Liver (tissue), 3 donors: ENCODE measurements around the gene TMEM119.

ENCODE experiments used
- GABPA ChIP-seq, 2 donors: IDR thresholded peaks in 1 of 2; conservative IDR thresholded peaks in 1 of 2; 2 replicates each; pipeline ENCODE4 v1.6.1; 2016; ENCODE audit warnings: antibody characterized with exemption in 2 of 2, mild to moderate bottlenecking in 1 of 2, moderate library complexity in 1 of 2
- JUND ChIP-seq, 2 donors: IDR thresholded peaks; 2 replicates each; pipeline ENCODE4 v1.6.1; 2016; ENCODE audit warnings: antibody characterized with exemption in 2 of 2
- RAD21 ChIP-seq, 2 donors: IDR thresholded peaks; 2 replicates each; pipeline ENCODE4 v1.6.1; 2016; ENCODE audit warnings: antibody characterized with exemption in 2 of 2, mild to moderate bottlenecking in 2 of 2
- RXRA ChIP-seq, 2 donors: IDR thresholded peaks; 2 replicates each; pipeline ENCODE4 v1.6.1; 2017 to 2018; ENCODE audit warnings: antibody characterized with exemption in 2 of 2, mild to moderate bottlenecking in 1 of 2
- SP1 ChIP-seq: IDR thresholded peaks from 2 replicates; pipeline ENCODE4 v1.6.1; 2018; ENCODE audit warnings: antibody characterized with exemption, mild to moderate bottlenecking
- TF ChIP-seq, protein P1 (sequence below): IDR thresholded peaks from 2 replicates; pipeline ENCODE4 v1.6.1; 2016; ENCODE audit warnings: antibody characterized with exemption, mild to moderate bottlenecking
- TF ChIP-seq, protein P2 (sequence below): fragments of 150-350 bp; IDR thresholded peaks from 2 replicates; pipeline ENCODE4 v1.5.1; 2017; ENCODE audit warnings: improper control_type of control experiment, low read depth, low read length; ENCODE audit not compliant: missing input control
- donor health status: healthy.
- donor health status: healthy.

DNA sequence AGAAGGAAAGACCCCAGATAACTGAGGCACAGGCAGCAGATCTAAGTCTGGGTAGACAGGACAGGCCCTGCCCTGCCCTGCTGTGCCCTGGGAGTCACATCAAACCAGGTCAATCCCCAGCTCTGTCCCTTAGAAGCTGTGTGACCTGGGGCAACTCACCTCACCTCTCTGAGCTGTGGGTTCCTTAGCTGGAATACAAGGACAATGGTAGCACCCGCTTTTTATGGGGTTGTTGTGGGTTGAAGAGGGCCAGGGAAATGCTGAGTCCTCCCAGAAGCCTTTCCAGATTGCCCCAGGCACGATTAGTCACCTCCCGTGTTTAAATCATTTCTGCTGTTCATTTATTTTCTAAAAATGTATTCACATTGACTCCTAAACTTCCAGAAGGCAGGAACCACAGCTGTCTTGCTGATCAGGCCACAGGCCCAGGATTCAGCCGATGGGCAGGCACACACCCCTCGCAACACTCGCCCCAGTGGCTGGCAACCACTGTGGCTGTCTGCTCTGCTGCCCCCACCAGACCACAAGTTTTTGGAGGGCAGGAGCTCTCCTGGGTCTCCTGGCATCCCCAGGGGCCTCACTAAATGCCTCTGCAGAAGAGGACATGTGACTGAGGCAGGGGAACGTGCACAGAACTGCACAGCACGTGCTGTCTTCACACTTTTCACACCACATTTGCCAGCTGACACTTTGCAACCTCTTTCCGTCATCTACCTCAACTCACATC, 32.8 kb upstream of the TMEM119 start:
- TF ChIP-seq GABPA (IDR thresholded peaks at IDR 0.05 in 1 of 2, conservative IDR thresholded peaks at IDR 0.05 in 1 of 2) (no peak), JUND (IDR thresholded peaks at IDR 0.05) (no peak), SP1 (no peak), RXRA (IDR thresholded peaks at IDR 0.05) (no peak), RAD21 (IDR thresholded peaks at IDR 0.05) (no peak)
- TF ChIP-seq, protein P1, sequence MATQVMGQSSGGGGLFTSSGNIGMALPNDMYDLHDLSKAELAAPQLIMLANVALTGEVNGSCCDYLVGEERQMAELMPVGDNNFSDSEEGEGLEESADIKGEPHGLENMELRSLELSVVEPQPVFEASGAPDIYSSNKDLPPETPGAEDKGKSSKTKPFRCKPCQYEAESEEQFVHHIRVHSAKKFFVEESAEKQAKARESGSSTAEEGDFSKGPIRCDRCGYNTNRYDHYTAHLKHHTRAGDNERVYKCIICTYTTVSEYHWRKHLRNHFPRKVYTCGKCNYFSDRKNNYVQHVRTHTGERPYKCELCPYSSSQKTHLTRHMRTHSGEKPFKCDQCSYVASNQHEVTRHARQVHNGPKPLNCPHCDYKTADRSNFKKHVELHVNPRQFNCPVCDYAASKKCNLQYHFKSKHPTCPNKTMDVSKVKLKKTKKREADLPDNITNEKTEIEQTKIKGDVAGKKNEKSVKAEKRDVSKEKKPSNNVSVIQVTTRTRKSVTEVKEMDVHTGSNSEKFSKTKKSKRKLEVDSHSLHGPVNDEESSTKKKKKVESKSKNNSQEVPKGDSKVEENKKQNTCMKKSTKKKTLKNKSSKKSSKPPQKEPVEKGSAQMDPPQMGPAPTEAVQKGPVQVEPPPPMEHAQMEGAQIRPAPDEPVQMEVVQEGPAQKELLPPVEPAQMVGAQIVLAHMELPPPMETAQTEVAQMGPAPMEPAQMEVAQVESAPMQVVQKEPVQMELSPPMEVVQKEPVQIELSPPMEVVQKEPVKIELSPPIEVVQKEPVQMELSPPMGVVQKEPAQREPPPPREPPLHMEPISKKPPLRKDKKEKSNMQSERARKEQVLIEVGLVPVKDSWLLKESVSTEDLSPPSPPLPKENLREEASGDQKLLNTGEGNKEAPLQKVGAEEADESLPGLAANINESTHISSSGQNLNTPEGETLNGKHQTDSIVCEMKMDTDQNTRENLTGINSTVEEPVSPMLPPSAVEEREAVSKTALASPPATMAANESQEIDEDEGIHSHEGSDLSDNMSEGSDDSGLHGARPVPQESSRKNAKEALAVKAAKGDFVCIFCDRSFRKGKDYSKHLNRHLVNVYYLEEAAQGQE, result no peak
- TF ChIP-seq, protein P2, sequence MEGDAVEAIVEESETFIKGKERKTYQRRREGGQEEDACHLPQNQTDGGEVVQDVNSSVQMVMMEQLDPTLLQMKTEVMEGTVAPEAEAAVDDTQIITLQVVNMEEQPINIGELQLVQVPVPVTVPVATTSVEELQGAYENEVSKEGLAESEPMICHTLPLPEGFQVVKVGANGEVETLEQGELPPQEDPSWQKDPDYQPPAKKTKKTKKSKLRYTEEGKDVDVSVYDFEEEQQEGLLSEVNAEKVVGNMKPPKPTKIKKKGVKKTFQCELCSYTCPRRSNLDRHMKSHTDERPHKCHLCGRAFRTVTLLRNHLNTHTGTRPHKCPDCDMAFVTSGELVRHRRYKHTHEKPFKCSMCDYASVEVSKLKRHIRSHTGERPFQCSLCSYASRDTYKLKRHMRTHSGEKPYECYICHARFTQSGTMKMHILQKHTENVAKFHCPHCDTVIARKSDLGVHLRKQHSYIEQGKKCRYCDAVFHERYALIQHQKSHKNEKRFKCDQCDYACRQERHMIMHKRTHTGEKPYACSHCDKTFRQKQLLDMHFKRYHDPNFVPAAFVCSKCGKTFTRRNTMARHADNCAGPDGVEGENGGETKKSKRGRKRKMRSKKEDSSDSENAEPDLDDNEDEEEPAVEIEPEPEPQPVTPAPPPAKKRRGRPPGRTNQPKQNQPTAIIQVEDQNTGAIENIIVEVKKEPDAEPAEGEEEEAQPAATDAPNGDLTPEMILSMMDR, result no peak
